NCI-H2196 treated with DMSO at 0.1 percent for 48 hours (cell line): ENCODE results near the gene STMN3.

Experiments
- DNase-seq: peaks from one replicate; lab custom pipeline; 2025; ENCODE audit not compliant: unreplicated experiment; lab: John Stamatoyannopoulos, UW

The STMN3 gene

GRCh38 chr20:63653041-63653973 lies at the start of gene STMN3:
Gene STMN3 (minus strand): TSS chr20:63653424. CDS start chr20:63653345, 79 bp downstream.
- peak; percentile 83 for DNase-seq

GRCh38 chr20:63702036-63702665 lies 48.9 kb upstream of the STMN3 start:
- DNase-seq = no peak

DNA sequence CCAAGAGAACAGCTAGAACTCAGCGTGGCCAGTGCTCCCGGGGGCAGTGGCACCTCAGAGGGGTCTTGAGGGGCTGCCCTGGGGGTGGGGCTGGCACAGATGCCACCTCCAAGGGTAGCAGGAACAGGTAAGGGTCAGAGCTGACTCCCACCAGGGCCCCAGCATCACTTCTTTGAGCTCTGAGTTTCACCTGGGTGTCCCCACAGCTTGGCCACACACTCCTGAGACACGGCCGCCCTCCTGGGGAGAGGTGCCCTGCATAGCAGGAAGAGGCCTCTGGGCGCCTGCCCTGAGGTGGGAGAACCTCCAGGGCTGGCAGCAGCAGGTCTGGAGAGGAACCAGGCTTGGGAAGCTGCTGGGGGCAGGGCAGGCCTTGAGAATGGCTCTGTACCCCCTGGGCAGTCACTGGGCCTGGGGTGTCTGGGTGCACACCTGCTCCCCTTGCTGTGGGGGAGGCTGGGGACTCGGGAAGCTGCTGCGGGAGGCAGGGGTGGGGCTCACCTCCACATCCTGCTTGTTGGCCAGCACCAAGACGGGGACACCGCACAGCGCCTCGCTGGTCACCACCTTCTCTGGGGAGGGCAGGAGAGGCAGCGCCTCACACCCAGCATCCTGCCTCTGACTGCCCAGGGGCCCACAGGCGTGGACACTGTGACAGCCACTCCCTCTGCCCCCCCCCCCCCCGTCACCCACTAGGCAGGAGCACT lies 48.3 kb upstream of the STMN3 start:
- no peak for DNase-seq

DNA sequence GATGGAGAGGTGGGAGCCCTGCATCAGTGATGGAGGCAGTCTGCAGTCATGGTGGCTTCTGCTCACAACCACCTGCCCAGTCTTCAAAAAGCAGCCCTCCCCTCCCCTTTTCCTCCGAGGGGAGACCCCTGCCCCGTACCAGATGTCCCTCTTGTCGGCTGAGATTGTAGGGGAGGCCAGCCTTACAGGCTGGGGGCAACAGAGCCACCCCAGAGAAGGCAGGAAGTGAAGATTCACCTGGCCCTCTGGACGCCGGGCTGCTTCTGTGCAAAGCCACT lies 47.8 kb upstream of the STMN3 start:
- no peak for DNase-seq

GRCh38 chr20:63700199-63701050 lies 47.2 kb upstream of the STMN3 start:
- DNase-seq = no peak

DNA sequence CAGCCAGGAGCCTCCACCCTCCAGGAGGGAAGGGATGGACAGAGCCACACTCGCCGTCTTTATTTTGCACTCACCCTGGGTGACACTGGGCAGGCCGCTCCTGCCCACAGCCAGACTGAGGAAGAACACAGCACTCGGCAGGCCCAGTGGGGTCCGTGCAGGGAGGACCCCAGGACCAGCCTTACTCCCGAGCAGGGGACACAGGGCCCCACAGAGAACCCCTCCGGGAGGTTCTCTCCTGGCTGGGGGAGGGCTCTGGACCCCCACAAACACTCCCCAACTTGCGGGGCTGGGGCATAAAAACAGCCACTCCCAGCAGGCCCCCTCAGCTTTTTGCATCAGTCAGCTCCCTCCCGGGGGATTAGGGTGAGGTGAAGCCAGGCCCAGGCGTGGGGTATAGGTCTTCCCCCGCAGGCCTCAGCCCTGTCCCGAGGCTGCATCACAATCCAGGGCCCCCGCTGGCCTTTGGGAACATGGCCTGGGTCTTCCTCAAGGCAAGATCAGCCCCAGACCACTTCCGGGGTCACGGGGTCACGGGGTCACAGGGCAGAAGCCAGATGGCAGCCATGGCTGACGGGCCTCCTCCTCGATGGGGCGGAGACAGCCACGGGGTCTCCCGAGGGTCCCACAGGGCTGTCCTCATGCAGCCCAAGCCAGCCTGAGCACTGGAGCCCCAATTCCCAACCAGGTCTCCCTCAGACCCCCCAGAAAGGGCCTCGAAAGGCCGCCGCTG lies 46.4 kb upstream of the STMN3 start:
- DNase-seq = no peak

GRCh38 chr20:63698739-63699465 lies 45.7 kb upstream of the STMN3 start:
- no peak for DNase-seq

- no peak for DNase-seq
Measured at GRCh38 chr20:63697868-63698545, 44.8 kb upstream of the STMN3 start.

DNA sequence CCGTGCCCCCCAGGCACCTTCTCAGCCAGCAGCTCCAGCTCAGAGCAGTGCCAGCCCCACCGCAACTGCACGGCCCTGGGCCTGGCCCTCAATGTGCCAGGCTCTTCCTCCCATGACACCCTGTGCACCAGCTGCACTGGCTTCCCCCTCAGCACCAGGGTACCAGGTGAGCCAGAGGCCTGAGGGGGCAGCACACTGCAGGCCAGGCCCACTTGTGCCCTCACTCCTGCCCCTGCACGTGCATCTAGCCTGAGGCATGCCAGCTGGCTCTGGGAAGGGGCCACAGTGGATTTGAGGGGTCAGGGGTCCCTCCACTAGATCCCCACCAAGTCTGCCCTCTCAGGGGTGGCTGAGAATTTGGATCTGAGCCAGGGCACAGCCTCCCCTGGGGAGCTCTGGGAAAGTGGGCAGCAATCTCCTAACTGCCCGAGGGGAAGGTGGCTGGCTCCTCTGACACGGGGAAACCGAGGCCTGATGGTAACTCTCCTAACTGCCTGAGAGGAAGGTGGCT lies 44.2 kb upstream of the STMN3 start:
- no peak for DNase-seq

DNA sequence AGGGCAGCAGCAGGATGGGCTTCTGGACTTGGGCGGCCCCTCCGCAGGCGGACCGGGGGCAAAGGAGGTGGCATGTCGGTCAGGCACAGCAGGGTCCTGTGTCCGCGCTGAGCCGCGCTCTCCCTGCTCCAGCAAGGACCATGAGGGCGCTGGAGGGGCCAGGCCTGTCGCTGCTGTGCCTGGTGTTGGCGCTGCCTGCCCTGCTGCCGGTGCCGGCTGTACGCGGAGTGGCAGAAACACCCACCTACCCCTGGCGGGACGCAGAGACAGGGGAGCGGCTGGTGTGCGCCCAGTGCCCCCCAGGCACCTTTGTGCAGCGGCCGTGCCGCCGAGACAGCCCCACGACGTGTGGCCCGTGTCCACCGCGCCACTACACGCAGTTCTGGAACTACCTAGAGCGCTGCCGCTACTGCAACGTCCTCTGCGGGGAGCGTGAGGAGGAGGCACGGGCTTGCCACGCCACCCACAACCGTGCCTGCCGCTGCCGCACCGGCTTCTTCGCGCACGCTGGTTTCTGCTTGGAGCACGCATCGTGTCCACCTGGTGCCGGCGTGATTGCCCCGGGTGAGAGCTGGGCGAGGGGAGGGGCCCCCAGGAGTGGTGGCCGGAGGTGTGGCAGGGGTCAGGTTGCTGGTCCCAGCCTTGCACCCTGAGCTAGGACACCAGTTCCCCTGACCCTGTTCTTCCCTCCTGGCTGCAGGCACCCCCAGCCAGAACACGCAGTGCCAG lies 43.6 kb upstream of the STMN3 start, which contains the start of gene TNFRSF6B:
Gene TNFRSF6B, plus strand, starts transcription at position 25 of the 729 bp plus-strand sequence. Its CDS starts 116 bp downstream, at position 141.
- DNase-seq = no peak

GRCh38 chr20:63696306-63696627 lies 43.0 kb upstream of the STMN3 start:
- DNase-seq = no peak

DNA sequence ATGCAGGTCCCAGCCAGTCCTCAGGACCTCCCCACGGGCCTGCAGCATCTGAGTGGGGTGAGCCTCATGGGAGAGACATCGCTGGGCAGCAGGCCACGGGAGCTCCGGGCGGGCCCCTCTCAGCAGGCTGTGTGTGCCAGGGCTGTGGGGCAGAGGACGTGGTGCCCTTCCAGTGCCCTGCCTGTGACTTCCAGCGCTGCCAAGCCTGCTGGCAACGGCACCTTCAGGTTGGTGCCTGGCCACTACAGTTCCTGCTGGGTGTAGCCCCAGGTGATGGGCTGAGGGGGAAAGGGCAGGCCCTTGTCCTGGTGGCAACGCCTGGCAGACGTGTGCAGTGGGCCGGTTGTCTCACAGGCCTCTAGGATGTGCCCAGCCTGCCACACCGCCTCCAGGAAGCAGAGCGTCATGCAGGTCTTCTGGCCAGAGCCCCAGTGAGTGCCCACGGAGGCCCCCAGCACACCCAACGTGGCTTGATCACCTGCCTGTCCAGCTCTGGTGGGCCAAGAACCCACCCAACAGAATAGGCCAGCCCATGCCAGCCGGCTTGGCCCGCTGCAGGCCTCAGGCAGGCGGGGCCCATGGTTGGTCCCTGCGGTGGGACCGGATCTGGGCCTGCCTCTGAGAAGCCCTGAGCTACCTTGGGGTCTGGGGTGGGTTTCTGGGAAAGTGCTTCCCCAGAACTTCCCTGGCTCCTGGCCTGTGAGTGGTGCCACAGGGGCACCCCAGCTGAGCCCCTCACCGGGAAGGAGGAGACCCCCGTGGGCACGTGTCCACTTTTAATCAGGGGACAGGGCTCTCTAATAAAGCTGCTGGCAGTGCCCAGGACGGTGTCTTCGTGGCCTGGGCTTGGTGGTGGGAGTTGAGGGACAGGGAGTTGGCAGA lies 42.4 kb upstream of the STMN3 start:
- DNase-seq = no peak

DNA sequence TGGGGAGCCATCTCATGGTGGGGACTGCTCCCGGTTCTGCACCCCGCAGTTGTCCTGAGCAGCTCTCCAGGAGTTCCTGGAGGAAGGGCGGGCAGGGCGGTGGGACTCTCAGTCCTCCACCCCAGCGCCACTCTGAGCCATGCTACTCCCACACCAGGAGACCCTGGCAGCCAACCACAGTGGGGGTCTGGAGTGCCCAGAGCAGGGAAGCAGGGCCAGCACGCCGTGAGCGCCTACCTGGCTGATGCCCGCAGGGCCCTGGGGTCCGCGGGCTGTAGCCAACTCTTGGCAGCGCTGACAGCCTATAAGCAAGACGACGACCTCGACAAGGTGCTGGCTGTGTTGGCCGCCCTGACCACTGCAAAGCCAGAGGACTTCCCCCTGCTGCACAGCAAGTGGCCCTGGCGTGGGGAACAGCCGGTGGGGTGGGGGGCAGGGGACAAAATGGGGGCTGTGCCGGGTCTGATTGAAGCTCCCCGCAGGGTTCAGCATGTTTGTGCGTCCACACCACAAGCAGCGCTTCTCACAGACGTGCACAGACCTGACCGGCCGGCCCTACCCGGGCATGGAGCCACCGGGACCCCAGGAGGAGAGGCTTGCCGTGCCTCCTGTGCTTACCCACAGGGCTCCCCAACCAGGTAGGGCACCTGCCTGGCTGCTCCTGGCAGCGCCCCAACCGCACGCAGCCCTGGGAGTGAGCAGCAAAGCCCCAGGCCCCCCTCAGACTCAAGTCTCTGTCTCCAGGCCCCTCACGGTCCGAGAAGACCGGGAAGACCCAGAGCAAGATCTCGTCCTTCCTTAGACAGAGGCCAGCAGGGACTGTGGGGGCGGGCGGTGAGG lies 41.6 kb upstream of the STMN3 start:
- DNase-seq = no peak

GRCh38 chr20:63693733-63694583 lies 40.7 kb upstream of the STMN3 start:
- DNase-seq = no peak

DNA sequence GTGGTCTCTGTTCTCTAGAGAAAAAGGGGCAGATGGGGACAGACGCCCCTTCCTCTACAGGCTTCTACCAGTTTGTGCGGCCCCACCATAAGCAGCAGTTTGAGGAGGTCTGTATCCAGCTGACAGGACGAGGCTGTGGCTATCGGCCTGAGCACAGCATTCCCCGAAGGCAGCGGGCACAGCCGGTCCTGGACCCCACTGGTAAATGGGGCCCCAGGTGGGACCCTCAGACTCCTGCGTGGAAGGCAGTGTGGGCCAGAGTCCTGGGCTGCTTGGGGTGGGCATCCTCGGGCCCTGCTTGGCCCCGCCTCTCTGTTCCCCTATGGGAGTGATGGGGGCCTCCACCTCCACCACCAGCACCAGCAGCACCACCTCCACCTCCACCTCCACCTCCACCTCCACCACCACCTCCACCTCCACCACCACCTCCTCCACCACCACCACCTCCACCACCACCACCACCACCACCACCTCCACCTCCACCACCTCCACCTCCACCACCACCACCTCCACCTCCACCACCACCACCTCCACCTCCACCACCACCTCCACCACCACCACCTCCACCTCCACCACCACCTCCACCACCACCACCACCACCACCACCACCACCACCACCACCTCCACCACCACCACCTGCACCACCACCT lies 40.0 kb upstream of the STMN3 start:
- no peak for DNase-seq
